ENCODE data around the gene ERH.

GRCh38 chr14:69360438-69361108 lies 37.5 kb downstream of the ERH start:
- TF ChIP-seq EZH2 (IDR thresholded peaks at IDR 0.05; ENCODE audit: borderline replicate concordance, low read depth, low read length, severe bottlenecking), result no peak
- no peak for TF ChIP-seq POLR2AphosphoS5 (IDR thresholded peaks at IDR 0.05; ENCODE audit: insufficient read depth, low read depth, low read length)
